GM12878 (cell line): Measurements from ENCODE around the gene LIF. TPM values are rescaled to one million over a fixed set of nuclear protein-coding genes. Genes with fewer than 3 reads are reported as not detected.

Source experiments
- ATAC-seq: fragments of 200-7000 bp; cut with Tn5 transposase; 3 replicates; pipeline ENCODE4 v1.9.1; 2020; ENCODE audit warnings: mild to moderate bottlenecking, moderate library complexity
- BruUV-seq: library from RNA; stranded (reverse); fragments of 400-500 nt; replicated peaks from 2 replicates; lab custom pipeline; 2021; lab: Mats Ljungman, UMichigan
- CTCF ChIA-PET: fragments of 300-600 bp; sonication (Branson Sonifier 250); formaldehyde crosslinking; extraction: SDS; loops from one replicate; lab custom pipeline; 2021; ENCODE audit warnings: inconsistent platforms; lab: Yijun Ruan, JAX
- POLR2A ChIA-PET: fragments of 350-600 bp; formaldehyde crosslinking; extraction: SDS; loops from one replicate; lab custom pipeline; 2021; ENCODE audit warnings: inconsistent platforms; lab: Charles Lee
- RAD21 ChIA-PET: fragments of 300-600 bp; sonication (Branson Sonifier 250); formaldehyde crosslinking; loops from one replicate; lab custom pipeline; 2023; ENCODE audit warnings: antibody characterized with exemption; ENCODE audit not compliant: unreplicated experiment; lab: Charles Lee
- SMC1A ChIA-PET: fragments of 300-600 bp; sonication (Branson Sonifier 250); formaldehyde crosslinking; loops from one replicate; lab custom pipeline; 2023; ENCODE audit not compliant: unreplicated experiment, uncharacterized antibody; lab: Charles Lee
- DNase-seq: peaks from one replicate; pipeline ENCODE4 v3.0.0-alpha.2; 2011; ENCODE audit warnings: low read depth, low spot score
- FAIRE-seq: peaks from 3 replicates; lab custom pipeline; 2011; peaks lifted over from hg19 to GRCh38; lab: Jason Lieb, UNC
- H2AFZ ChIP-seq: 2 replicates; pipeline ENCODE4 v1.6.0; 2011; ENCODE audit warnings: low read depth, low read length, control low read depth; ENCODE audit not compliant: control insufficient read depth
- H3K27ac ChIP-seq: 2 replicates; pipeline ENCODE4 v1.5.1; 2011; ENCODE audit warnings: control low read depth; ENCODE audit not compliant: control insufficient read depth, insufficient read depth
- H3K27me3 ChIP-seq, 2 experiments: replicated peaks in 1 of 2; 2 replicates each; pipeline versions ENCODE4 v1.6.0 to v1.6.1; 2011; ENCODE audit warnings: low read length in 1 of 2; ENCODE audit not compliant: control insufficient read depth in 2 of 2, insufficient read depth in 2 of 2
- H3K36me3 ChIP-seq, 2 experiments: 2 replicates each; pipeline ENCODE4 v1.5.1; 2011; ENCODE audit warnings: low read length in 1 of 2; ENCODE audit not compliant: control insufficient read depth in 2 of 2, insufficient read depth in 2 of 2
- H3K4me1 ChIP-seq: 2 replicates; pipeline ENCODE4 v1.6.1; 2011; ENCODE audit warnings: mild to moderate bottlenecking, low read length, moderate library complexity, mixed read lengths; ENCODE audit not compliant: control insufficient read depth, insufficient read depth
- H3K4me2 ChIP-seq: 2 replicates; pipeline ENCODE4 v1.6.0; 2011; ENCODE audit warnings: control low read depth; ENCODE audit not compliant: control insufficient read depth, insufficient read depth
- H3K4me3 ChIP-seq: fragments of 200-600 bp; sonication (generic); 2 replicates; pipeline ENCODE4 v1.5.1; 2016
- H3K79me2 ChIP-seq: 2 replicates; pipeline ENCODE4 v1.6.0; 2011; ENCODE audit warnings: low read length; ENCODE audit not compliant: control insufficient read depth, insufficient read depth
- H3K9ac ChIP-seq: 2 replicates; pipeline ENCODE4 v1.8.0; 2011; ENCODE audit warnings: low read length, control low read depth, mixed read lengths; ENCODE audit not compliant: control insufficient read depth, insufficient read depth
- H3K9me3 ChIP-seq: replicated peaks from 3 replicates; pipeline ENCODE4 v1.5.1; 2011; ENCODE audit warnings: mild to moderate bottlenecking, low read length; ENCODE audit not compliant: control insufficient read depth, insufficient read depth
- H4K20me1 ChIP-seq: 2 replicates; pipeline ENCODE4 v1.6.0; 2011; ENCODE audit not compliant: control insufficient read depth, insufficient read depth
- LARP7 ChIP-seq: fragments of 450-650 bp; IDR thresholded peaks from 2 replicates; pipeline ENCODE4 v1.6.1; 2017; ENCODE audit warnings: mild to moderate bottlenecking
- SUPT20H ChIP-seq: IDR thresholded peaks from 2 replicates; pipeline ENCODE4 v1.6.1; 2011; ENCODE audit warnings: low read depth, mild to moderate bottlenecking, low read length, moderate library complexity, borderline replicate concordance; ENCODE audit not compliant: control insufficient read depth
- ZSCAN29 ChIP-seq: fragments of 450-650 bp; IDR thresholded peaks from 2 replicates; pipeline ENCODE4 v1.6.1; 2017; ENCODE audit warnings: mild to moderate bottlenecking, moderate library complexity
- WGBS: methylation state at CpG from one replicate; pipeline ENCODE4 v1.1.6; 2016; ENCODE audit warnings: low lambda C conversion rate; ENCODE audit not compliant: insufficient replicate concordance, insufficient coverage; ENCODE audit errors: missing lambda C conversion rate; 5-methylcytosine and 5-hydroxymethylcytosine counted together
- in situ Hi-C: fragments of 300-500 bp; cut with MboI; formaldehyde crosslinking; loops from 9 replicates; pipeline ENCODE4 v1.14.3; 2018; ENCODE audit warnings: mixed read lengths
- intact Hi-C: fragments of 100-400 bp; cut with micrococcal nuclease; formaldehyde crosslinking; loops from one replicate; pipeline ENCODE4 v1.14.2; 2022; ENCODE audit not compliant: unreplicated experiment
- polyA plus RNA-seq, 11 experiments: library from polyadenylated mRNA; depleted of rRNA in 4 of 11; unstranded in 6 of 11; stranded (reverse) in 5 of 11; fragments of >200 nt; fragmentation: Nextera tagmentation in 4 of 11; fragmentation: Illumina TruSeq in 1 of 11; extraction: Ambion mirVana in 4 of 11; extraction: Trizol in 1 of 11; gene quantifications; 1 replicate in 1 of 11; 2 replicates in 10 of 11; pipeline versions ENCODE4 v1.2.1 to v1.2.3, GENCODE V29; 2011 to 2016; ENCODE audit warnings: inconsistent platforms in 2 of 11, missing spikeins in 2 of 11, low read depth in 1 of 11
- total RNA-seq, 4 experiments: library from RNA; depleted of rRNA in 3 of 4; stranded (reverse); fragments of >200 nt in 3 of 4; fragmentation: Illumina TruSeq in 1 of 4; extraction: Trizol in 1 of 4; gene quantifications; 2 replicates each; pipeline versions ENCODE4 v1.2.1 to v1.2.3, GENCODE V29; 2013 to 2021
- TF ChIP-seq, protein P1 (sequence below): IDR thresholded peaks from 2 replicates; pipeline ENCODE4 v1.6.1; 2011; ENCODE audit warnings: borderline replicate concordance, low read depth, mild to moderate bottlenecking, moderate library complexity, mixed read lengths, low read length; ENCODE audit not compliant: insufficient read depth; ENCODE audit errors: extremely low read length
- TF ChIP-seq, protein P2 (sequence below): IDR thresholded peaks from 2 replicates; pipeline ENCODE4 v1.6.1; 2011; ENCODE audit warnings: low read depth, mild to moderate bottlenecking, low read length, moderate library complexity, borderline replicate concordance; ENCODE audit errors: extremely low read depth

LIF gene
- total and polyA plus RNA-seq, 10 of the 15 experiments (the other 5 are each of a cell fraction or from before 2014, with no cell fraction given), result 0.05 to 3.4 (median 0.97) TPM

GRCh38 chr22:30214703-30215407 lies 31.7 kb downstream of the LIF start (continued):
- TF ChIP-seq SUPT20H, result no peak

- POLR2A ChIA-PET, result interaction anchor here (0.5 kb wide), 1 partner anchor 87 kb away, joined by 3 read pairs; no protein-coding TSS in a partner anchor
- CTCF ChIA-PET, result no interaction called here
- WGBS, result 19% methylated on average over 8 of the region's 8 CpGs
Observed at GRCh38 chr22:30212996-30213441, 33.5 kb downstream of the LIF start.

More at GRCh38 chr22:30212996-30213441, 33.5 kb downstream of the LIF start:
- Histone ChIP-seq H2AFZ (no peak overlapping the region), H3K27ac (no peak overlapping the region), H3K79me2 (no peaks in the 10 kb centered on the region), H3K27me3 (no peaks in the 10 kb centered on the region), H3K4me1 (no peaks in the 10 kb centered on the region; the same call in 1 of the 2 replicates), H3K4me2 (no peak overlapping the region), H3K9ac (no peak overlapping the region), H3K4me3 (no peak overlapping the region), H4K20me1 (no peaks in the 10 kb centered on the region), H3K9me3 (no peaks in the 10 kb centered on the region), H3K36me3 (no peaks in the 10 kb centered on the region)
- no peak for FAIRE-seq
- in situ Hi-C loops (no loop called here), intact Hi-C loops (no loop called here)
- ATAC-seq, result no peak
- no peak for TF ChIP-seq ZSCAN29
- TF ChIP-seq LARP7, result no peak
- TF ChIP-seq, protein P1, sequence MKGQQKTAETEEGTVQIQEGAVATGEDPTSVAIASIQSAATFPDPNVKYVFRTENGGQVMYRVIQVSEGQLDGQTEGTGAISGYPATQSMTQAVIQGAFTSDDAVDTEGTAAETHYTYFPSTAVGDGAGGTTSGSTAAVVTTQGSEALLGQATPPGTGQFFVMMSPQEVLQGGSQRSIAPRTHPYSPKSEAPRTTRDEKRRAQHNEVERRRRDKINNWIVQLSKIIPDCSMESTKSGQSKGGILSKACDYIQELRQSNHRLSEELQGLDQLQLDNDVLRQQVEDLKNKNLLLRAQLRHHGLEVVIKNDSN, result no peak
- TF ChIP-seq, protein P2, sequence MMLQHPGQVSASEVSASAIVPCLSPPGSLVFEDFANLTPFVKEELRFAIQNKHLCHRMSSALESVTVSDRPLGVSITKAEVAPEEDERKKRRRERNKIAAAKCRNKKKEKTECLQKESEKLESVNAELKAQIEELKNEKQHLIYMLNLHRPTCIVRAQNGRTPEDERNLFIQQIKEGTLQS, result no peak
- SMC1A ChIA-PET, result no interaction called here
- RAD21 ChIA-PET, result no interaction called here
- no TSS peak for BruUV-seq
- DNase-seq, result no peak
